ENCODE data around the gene EVC2. TPM values are rescaled to one million over a fixed set of nuclear protein-coding genes. Genes with fewer than 3 reads are reported as not detected.

The EVC2 gene
- total RNA-seq, 1 donor: 9.9 TPM

- TF ChIP-seq, protein P1, sequence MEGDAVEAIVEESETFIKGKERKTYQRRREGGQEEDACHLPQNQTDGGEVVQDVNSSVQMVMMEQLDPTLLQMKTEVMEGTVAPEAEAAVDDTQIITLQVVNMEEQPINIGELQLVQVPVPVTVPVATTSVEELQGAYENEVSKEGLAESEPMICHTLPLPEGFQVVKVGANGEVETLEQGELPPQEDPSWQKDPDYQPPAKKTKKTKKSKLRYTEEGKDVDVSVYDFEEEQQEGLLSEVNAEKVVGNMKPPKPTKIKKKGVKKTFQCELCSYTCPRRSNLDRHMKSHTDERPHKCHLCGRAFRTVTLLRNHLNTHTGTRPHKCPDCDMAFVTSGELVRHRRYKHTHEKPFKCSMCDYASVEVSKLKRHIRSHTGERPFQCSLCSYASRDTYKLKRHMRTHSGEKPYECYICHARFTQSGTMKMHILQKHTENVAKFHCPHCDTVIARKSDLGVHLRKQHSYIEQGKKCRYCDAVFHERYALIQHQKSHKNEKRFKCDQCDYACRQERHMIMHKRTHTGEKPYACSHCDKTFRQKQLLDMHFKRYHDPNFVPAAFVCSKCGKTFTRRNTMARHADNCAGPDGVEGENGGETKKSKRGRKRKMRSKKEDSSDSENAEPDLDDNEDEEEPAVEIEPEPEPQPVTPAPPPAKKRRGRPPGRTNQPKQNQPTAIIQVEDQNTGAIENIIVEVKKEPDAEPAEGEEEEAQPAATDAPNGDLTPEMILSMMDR (IDR thresholded peaks at IDR 0.05; ENCODE audit: insufficient read depth, low read depth, low read length): no peak
Observed at GRCh38 chr4:5647351-5647750, 61.0 kb downstream of the EVC2 start.

DNA sequence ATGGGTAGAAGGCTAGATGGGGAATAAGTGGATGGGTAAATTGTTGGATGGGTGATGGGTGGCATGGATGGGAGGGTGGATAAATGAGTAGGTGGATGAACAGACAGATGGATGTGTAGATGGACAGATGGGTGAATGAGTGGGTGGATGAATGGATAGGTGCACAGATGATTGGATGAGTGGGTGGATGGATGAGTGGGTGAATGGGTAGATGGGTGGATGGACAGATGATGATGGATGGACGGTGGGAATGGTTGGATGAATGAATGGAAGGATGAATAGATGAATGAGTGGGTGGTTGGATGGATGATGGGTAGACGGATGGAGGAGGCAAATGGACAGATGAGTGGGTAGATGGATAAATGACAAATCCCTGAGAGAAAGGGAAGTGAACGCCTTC, 68.3 kb downstream of the EVC2 start:
- no peak for DNase-seq (ENCODE audit: low read depth)
- TF ChIP-seq, protein P1 (IDR thresholded peaks at IDR 0.05; ENCODE audit: insufficient read depth, low read depth, low read length): no peak
- no peak overlapping the region for H3K4me3 ChIP-seq (ENCODE audit: low read depth, low read length)

More at GRCh38 chr4:5647351-5647750, 61.0 kb downstream of the EVC2 start:
- no peak for DNase-seq (ENCODE audit: low read depth)
- no peak overlapping the region for H3K4me3 ChIP-seq (ENCODE audit: low read depth, low read length)

DNA sequence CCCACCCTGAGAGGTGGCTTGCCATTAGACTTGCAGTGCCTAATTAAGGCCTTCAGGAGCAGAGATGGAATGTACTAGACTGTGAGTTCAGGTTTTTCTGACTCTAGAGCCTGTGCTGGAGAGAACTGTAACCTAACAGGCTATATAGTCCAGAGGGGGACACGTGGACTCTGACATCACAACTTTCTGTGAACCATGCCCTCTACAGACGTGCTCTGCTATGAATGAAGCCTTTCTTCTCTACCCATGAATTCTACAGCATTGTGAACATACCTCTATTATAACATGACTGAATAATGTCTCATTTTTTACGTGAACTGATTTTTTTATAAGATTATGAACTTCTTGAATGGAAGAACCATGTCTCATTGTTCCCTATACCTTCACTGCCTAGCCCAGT, 68.8 kb downstream of the EVC2 start:
- no peak for DNase-seq (ENCODE audit: low read depth)
- H3K4me3 ChIP-seq (ENCODE audit: low read depth, low read length): no peak overlapping the region
- TF ChIP-seq, protein P1 (IDR thresholded peaks at IDR 0.05; ENCODE audit: insufficient read depth, low read depth, low read length): no peak

DNA sequence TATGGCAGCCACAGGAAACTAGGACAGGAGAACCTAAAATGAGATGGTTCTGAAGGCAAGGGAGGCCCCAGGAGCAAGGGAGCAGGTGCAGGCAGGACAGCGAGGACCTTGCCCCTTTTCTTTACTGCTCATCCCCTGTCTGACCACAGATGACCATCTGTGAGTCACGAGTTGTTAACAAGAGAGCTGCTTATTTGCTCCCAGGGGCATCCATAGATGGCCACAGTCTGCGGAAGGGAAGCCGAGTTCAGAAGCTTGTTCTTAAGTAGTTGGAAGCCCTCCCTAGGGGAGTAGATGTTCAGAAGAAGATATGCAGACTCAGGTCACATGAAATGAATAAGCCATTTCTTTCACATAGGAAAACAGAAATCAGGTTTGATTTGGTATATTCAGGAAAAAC, 69.4 kb downstream of the EVC2 start:
- H3K4me3 ChIP-seq (ENCODE audit: low read depth, low read length): no peak overlapping the region
- DNase-seq (ENCODE audit: low read depth): peak; percentile 19
- TF ChIP-seq, protein P1 (IDR thresholded peaks at IDR 0.05; ENCODE audit: insufficient read depth, low read depth, low read length): no peak

DNA sequence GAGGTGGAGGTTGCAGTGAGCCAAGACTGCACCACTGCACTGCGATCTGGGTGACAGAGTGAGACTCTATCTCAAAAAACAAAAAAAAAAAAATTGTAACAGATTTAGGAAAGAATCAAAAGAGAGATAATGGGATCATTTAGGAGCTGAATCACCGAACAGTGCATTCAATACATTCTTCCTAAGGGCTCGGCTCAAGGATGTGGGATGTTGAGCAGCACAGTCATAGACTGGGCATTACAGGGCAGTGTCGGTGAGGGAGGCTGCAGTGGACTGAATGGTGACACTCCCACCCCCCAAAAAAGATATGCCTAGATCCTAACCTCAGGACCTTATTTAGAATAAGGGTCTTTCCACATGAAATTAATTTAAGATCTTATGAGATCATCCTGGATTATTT, 70.0 kb downstream of the EVC2 start:
- DNase-seq (ENCODE audit: low read depth): no peak
- no peak overlapping the region for H3K4me3 ChIP-seq (ENCODE audit: low read depth, low read length)
- TF ChIP-seq, protein P1 (IDR thresholded peaks at IDR 0.05; ENCODE audit: insufficient read depth, low read depth, low read length): no peak

DNA sequence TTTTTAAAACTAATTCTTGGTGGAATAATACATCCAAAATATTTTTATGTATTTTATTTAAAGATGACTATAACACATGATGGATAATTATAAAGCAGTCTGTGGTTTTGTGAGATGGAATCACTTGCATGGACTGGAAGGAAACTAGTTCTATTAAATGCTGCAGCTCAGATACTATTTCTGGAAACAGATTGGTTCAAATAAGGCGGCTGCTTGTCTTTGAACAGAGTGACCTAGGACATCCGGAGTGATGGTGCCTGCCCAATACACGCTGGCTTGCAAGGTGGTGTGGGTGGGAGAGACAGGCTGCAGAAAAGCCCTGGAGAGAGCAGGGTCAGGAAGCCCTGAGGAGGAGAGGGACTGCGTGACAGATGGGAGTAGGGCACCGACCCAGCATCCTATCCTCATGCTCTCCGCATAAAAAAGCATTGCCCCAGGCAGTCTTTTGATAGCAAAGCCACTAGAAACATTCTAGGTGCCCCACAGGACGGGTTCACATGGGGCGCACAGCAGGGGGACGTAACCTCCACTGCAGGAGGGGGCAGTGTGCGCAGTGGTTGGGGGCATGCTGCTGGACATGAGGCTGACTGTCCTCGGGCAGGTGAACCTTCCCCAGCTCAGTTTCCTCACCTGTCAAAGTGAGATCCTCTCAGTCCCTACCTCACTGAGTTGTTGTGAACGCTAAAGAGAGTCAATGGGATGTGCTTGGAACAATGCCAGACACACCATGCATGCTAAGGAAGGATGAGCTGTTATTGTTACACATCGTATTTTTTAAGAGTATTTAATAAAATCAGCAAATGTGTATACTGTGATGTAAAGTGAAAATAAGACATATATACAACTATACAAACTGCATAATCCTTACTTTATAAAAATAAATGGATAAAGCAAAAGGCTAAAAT, 71.3 kb downstream of the EVC2 start:
- no peak overlapping the region for H3K4me3 ChIP-seq (ENCODE audit: low read depth, low read length)
- TF ChIP-seq, protein P1 (IDR thresholded peaks at IDR 0.05; ENCODE audit: insufficient read depth, low read depth, low read length): no peak
- no peak for DNase-seq (ENCODE audit: low read depth)

Measured in fibroblast of villous mesenchyme (primary cell).